CD4-positive, alpha-beta T cell treated with Interleukin-2 at 100 ng/mL for 4 hours (primary cell): ENCODE data around the gene TNN.
"Not testable (repeated sequence)": the region's sequence is repeated elsewhere in the genome, so short reads cannot be mapped to it uniquely, and the experiment has no call there.

Experiments
- DNase-seq: peaks from one replicate; pipeline ENCODE4 v3.0.0-alpha.2; 2020; ENCODE audit warnings: low spot score

TNN gene

GRCh38 chr1:175108331-175108820 is 40.7 kb downstream of the TNN start:
- DNase-seq = not testable (repeated sequence)

- DNase-seq = no peak
Observed at GRCh38 chr1:175114996-175115395, 47.4 kb downstream of the TNN start.

GRCh38 chr1:175116210-175116798 is 48.7 kb downstream of the TNN start:
- no peak for DNase-seq

- no peak for DNase-seq
Observed at GRCh38 chr1:175116903-175117302, 49.3 kb downstream of the TNN start.

GRCh38 chr1:175118375-175119367 is 51.0 kb downstream of the TNN start:
- no peak for DNase-seq

- no peak for DNase-seq
Observed at GRCh38 chr1:175120511-175120910, 52.9 kb downstream of the TNN start.

GRCh38 chr1:175124861-175125260 is 57.2 kb downstream of the TNN start:
- no peak for DNase-seq

GRCh38 chr1:175126347-175126746 is 58.7 kb downstream of the TNN start:
- DNase-seq = no peak

- no peak for DNase-seq
Observed at GRCh38 chr1:175127565-175127964, 59.9 kb downstream of the TNN start.

GRCh38 chr1:175128523-175128922 is 60.9 kb downstream of the TNN start:
- DNase-seq = no peak

GRCh38 chr1:175129182-175129581 is 61.5 kb downstream of the TNN start:
- DNase-seq = no peak

GRCh38 chr1:175129644-175129996 is 62.0 kb downstream of the TNN start:
- no peak for DNase-seq

GRCh38 chr1:175129997-175130648 is 62.5 kb downstream of the TNN start:
- DNase-seq = no peak

- DNase-seq = no peak
Observed at GRCh38 chr1:175130649-175131045, 63.0 kb downstream of the TNN start.

GRCh38 chr1:175131095-175131494 is 63.5 kb downstream of the TNN start:
- no peak for DNase-seq

- no peak for DNase-seq
Observed at GRCh38 chr1:175132436-175132835, 64.8 kb downstream of the TNN start.

GRCh38 chr1:175133673-175134435 is 66.2 kb downstream of the TNN start:
- DNase-seq = no peak

- no peak for DNase-seq
Observed at GRCh38 chr1:175134500-175134899, 66.9 kb downstream of the TNN start.

- no peak for DNase-seq
Observed at GRCh38 chr1:175136246-175136645, 68.6 kb downstream of the TNN start.

GRCh38 chr1:175137369-175137768 is 69.7 kb downstream of the TNN start:
- no peak for DNase-seq

GRCh38 chr1:175138579-175138978 is 70.9 kb downstream of the TNN start:
- DNase-seq = no peak

GRCh38 chr1:175145899-175146528 is 78.4 kb downstream of the TNN start:
- DNase-seq = no peak
